Right lobe of liver (tissue), 6 donors: ENCODE data around the gene HPSE2. TPM values are rescaled to one million over a fixed set of nuclear protein-coding genes. Genes with fewer than 3 reads are reported as not detected.
"Not testable (repeated sequence)": the region's sequence is repeated elsewhere in the genome, so short reads cannot be mapped to it uniquely, and the experiment has no call there.

Experiments
- ATAC-seq, 4 donors: fragments of 200-7000 bp; cut with Tn5 transposase; one replicate each; pipeline ENCODE4 v1.9.1; 2020; ENCODE audit warnings: mild to moderate bottlenecking in 4 of 4, moderate library complexity in 4 of 4
- DNase-seq, 3 donors: peaks; one replicate each; pipeline ENCODE4 v3.0.0-alpha.2; 2020
- H3K27ac ChIP-seq, 3 donors: fragments of 200-600 bp; one replicate each; pipeline ENCODE4 v1.8.0; 2022
- H3K27me3 ChIP-seq, 2 donors: fragments of 200-600 bp; one replicate each; pipeline ENCODE4 v1.8.0; 2022
- H3K36me3 ChIP-seq, 4 donors: fragments of 200-600 bp; sonication (generic) in 1 of 4; one replicate each; pipeline versions ENCODE4 v1.5.1 to v1.8.0; 2017 to 2022; ENCODE audit warnings: control low read depth in 1 of 4
- H3K4me1 ChIP-seq, 4 donors: fragments of 200-600 bp; sonication (generic) in 1 of 4; one replicate each; pipeline versions ENCODE4 v1.5.1 to v1.8.0; 2017 to 2022; ENCODE audit warnings: control low read depth in 1 of 4
- H3K4me3 ChIP-seq, 3 donors: fragments of 200-600 bp; one replicate each; pipeline ENCODE4 v1.8.0; 2022
- H3K9me3 ChIP-seq, 4 donors: fragments of 200-600 bp; sonication (generic) in 1 of 4; one replicate each; pipeline versions ENCODE4 v1.5.1 to v1.8.0; 2017 to 2022; ENCODE audit warnings: control low read depth in 1 of 4
- CTCF ChIP-seq, 4 donors: fragments of 200-600 bp in 3 of 4; fragments of 450-650 bp in 1 of 4; IDR thresholded peaks; one replicate each; pipeline versions ENCODE4 v1.5.1 to v1.8.0; 2016 to 2022; ENCODE audit warnings: antibody characterized with exemption in 4 of 4, mild to moderate bottlenecking in 2 of 4
- POLR2A ChIP-seq: fragments of 450-650 bp; IDR thresholded peaks from one replicate; pipeline ENCODE4 v1.6.1; 2017; ENCODE audit warnings: antibody characterized with exemption, mild to moderate bottlenecking
- WGBS: methylation state at CpG from one replicate; pipeline ENCODE4 v1.1.6; 2018; ENCODE audit warnings: low coverage, low lambda C conversion rate; ENCODE audit not compliant: insufficient coverage; ENCODE audit errors: missing lambda C conversion rate; 5-methylcytosine and 5-hydroxymethylcytosine counted together
- intact Hi-C, 2 donors: fragments of 100-400 bp; cut with DNase I; formaldehyde crosslinking; loops; one replicate each; pipeline versions ENCODE4 v1.11.2 to v1.14.1; 2022
- total RNA-seq, 6 experiments: library from RNA; depleted of rRNA in 2 of 6; stranded (reverse); fragments of >200 nt in 2 of 6; fragmentation: NEBNext Ultra II Directional in 3 of 6; extraction: Animal tissue kit (Norgen Biotek cat#: 25700) in 3 of 6; gene quantifications; one replicate each; pipeline versions ENCODE4 v1.1.0 to v1.2.4, GENCODE V29; 2016 to 2023
- donor health status: DM: no; HTN: yes; CAD: no.
- donor health status: DM: no; HTN: no; CAD: no.
- donor health status: DM: no; HTN: no; CAD: no.
- donor health status: DM: no; HTN: yes; CAD: no.
- donor health status: DM: no; HTN: yes; CAD: no.

The HPSE2 gene
- total RNA-seq, 6 experiments from 2014 or later, result not detected

- Histone ChIP-seq H3K9me3 (no peaks in the 10 kb centered on the region), H3K27me3 (no peaks in the 10 kb centered on the region), H3K4me3 (no peak overlapping the region), H3K4me1 (no peaks in the 10 kb centered on the region), H3K36me3 (no peaks in the 10 kb centered on the region), H3K27ac (no peak overlapping the region)
- TF ChIP-seq CTCF (IDR thresholded peaks at IDR 0.05), result no peak
- no peak for TF ChIP-seq POLR2A
- 57% methylated on average over 3 of the region's 3 CpGs for WGBS
- no peak for DNase-seq
- ATAC-seq, result no peak
- intact Hi-C loops, result no loop called here
Observed at GRCh38 chr10:98910546-98910945, 325.1 kb downstream of the HPSE2 start.

- H3K27ac ChIP-seq, result no peak overlapping the region
- DNase-seq, result no peak
- no peaks in the 10 kb centered on the region for H3K9me3 ChIP-seq
- no peaks in the 10 kb centered on the region for H3K36me3 ChIP-seq
- H3K27me3 ChIP-seq, result no peaks in the 10 kb centered on the region
- H3K4me1 ChIP-seq, result no peaks in the 10 kb centered on the region
- intact Hi-C loops, result no loop called here
- no peak overlapping the region for H3K4me3 ChIP-seq
- TF ChIP-seq POLR2A, result no peak
- no peak for ATAC-seq
Observed at GRCh38 chr10:98910048-98910447, 325.6 kb downstream of the HPSE2 start.

GRCh38 chr10:98908868-98909267, 326.8 kb downstream of the HPSE2 start:
- H3K9me3 ChIP-seq, result no peaks in the 10 kb centered on the region
- H3K36me3 ChIP-seq, result no peaks in the 10 kb centered on the region
- DNase-seq (no peak), ATAC-seq (no peak)
- H3K27ac ChIP-seq, result no peak overlapping the region
- TF ChIP-seq CTCF (IDR thresholded peaks at IDR 0.05) (no peak), POLR2A (no peak)
- intact Hi-C loops, result no loop called here
- H3K4me1 ChIP-seq, result no peaks in the 10 kb centered on the region
- WGBS, result 47% methylated on average over 3 of the region's 3 CpGs
- no peaks in the 10 kb centered on the region for H3K27me3 ChIP-seq
- H3K4me3 ChIP-seq, result no peak overlapping the region

GRCh38 chr10:98908247-98908646, 327.4 kb downstream of the HPSE2 start:
- intact Hi-C loops, DNase-seq, H3K9me3 ChIP-seq, H3K27me3 ChIP-seq, ATAC-seq, H3K36me3 ChIP-seq, H3K27ac ChIP-seq, H3K4me3 ChIP-seq, H3K4me1 ChIP-seq: not testable (repeated sequence)
- WGBS, result 25% methylated on average over 1 of the region's 8 CpGs

GRCh38 chr10:98901441-98902110, 334.1 kb downstream of the HPSE2 start:
- H3K36me3 ChIP-seq, result no peaks in the 10 kb centered on the region
- no peaks in the 10 kb centered on the region for H3K27me3 ChIP-seq
- H3K4me1 ChIP-seq, result peaks cover 0 to 4% (median 0%) of the 10 kb centered on the region in 4 donors
- no peak overlapping the region for H3K27ac ChIP-seq
- ATAC-seq, result no peak
- DNase-seq, result no peak
- 64% methylated on average over 4 of the region's 4 CpGs for WGBS
- H3K4me3 ChIP-seq, result no peak overlapping the region
- no peaks in the 10 kb centered on the region for H3K9me3 ChIP-seq
- TF ChIP-seq CTCF (IDR thresholded peaks at IDR 0.05) (no peak), POLR2A (no peak)
- intact Hi-C loops, result no loop called here
